OCI-LY1 (cell line): ENCODE results near the gene MCTP1.

Experiments
- H2AFZ ChIP-seq: fragments of 200-600 bp; sonication (generic), shearing (Covaris generic); 2 replicates; pipeline ENCODE4 v1.6.0; 2014; ENCODE audit warnings: antibody characterized with exemption, mild to moderate bottlenecking, low read length
- H3F3A ChIP-seq: fragments of 200-600 bp; sonication (generic), shearing (Covaris generic); 2 replicates; pipeline ENCODE4 v1.6.0; 2014; ENCODE audit warnings: mild to moderate bottlenecking, antibody characterized with exemption, low read length, moderate library complexity; ENCODE audit not compliant: insufficient read depth
- H3K27ac ChIP-seq: fragments of 200-600 bp; sonication (generic); 2 replicates; pipeline ENCODE4 v1.5.1; 2014; ENCODE audit warnings: low read length, mixed run types, mild to moderate bottlenecking, low read depth; ENCODE audit not compliant: poor library complexity, severe bottlenecking
- H3K27me3 ChIP-seq: fragments of 200-600 bp; sonication (generic); 2 replicates; pipeline ENCODE4 v1.6.0; 2014; ENCODE audit warnings: antibody characterized with exemption, mild to moderate bottlenecking, low read length, moderate library complexity; ENCODE audit not compliant: insufficient read depth
- H3K36me3 ChIP-seq: fragments of 200-600 bp; sonication (generic); 2 replicates; pipeline ENCODE4 v1.6.1; 2014; ENCODE audit warnings: mild to moderate bottlenecking, antibody characterized with exemption, low read length, moderate library complexity, mixed read lengths; ENCODE audit not compliant: insufficient read depth
- H3K4me1 ChIP-seq: fragments of 200-600 bp; sonication (generic); 2 replicates; pipeline ENCODE4 v1.5.1; 2014; ENCODE audit warnings: mild to moderate bottlenecking, low read length, moderate library complexity; ENCODE audit not compliant: insufficient read depth, severe bottlenecking
- H3K4me2 ChIP-seq: fragments of 200-600 bp; sonication (generic), shearing (Covaris generic); 2 replicates; pipeline ENCODE4 v1.6.1; 2014; ENCODE audit warnings: low read length
- H3K4me3 ChIP-seq: fragments of 200-600 bp; sonication (generic); 2 replicates; pipeline ENCODE4 v1.5.1; 2014; ENCODE audit warnings: low read length, low read depth, mild to moderate bottlenecking, mixed read lengths; ENCODE audit not compliant: poor library complexity, severe bottlenecking
- H3K79me2 ChIP-seq: fragments of 200-600 bp; shearing (Covaris generic); 2 replicates; pipeline ENCODE4 v1.6.1; 2016; ENCODE audit warnings: mixed run types, low read length, mixed read lengths; ENCODE audit not compliant: insufficient read depth
- H3K9ac ChIP-seq: fragments of 200-600 bp; sonication (generic), shearing (Covaris generic); 2 replicates; pipeline ENCODE4 v1.6.1; 2014; ENCODE audit warnings: mild to moderate bottlenecking, low read length, mixed read lengths
- H3K9me2 ChIP-seq: fragments of 200-600 bp; sonication (generic), shearing (Covaris generic); 2 replicates; pipeline ENCODE4 v1.6.1; 2014; ENCODE audit warnings: low read depth, mild to moderate bottlenecking, low read length, mixed read lengths
- H3K9me3 ChIP-seq: fragments of 200-600 bp; shearing (Covaris generic); 2 replicates; pipeline ENCODE4 v1.6.1; 2014; ENCODE audit warnings: low read length, mixed read lengths
- H4K20me1 ChIP-seq: fragments of 200-600 bp; sonication (generic), shearing (Covaris generic); 2 replicates; pipeline ENCODE4 v1.6.0; 2016; ENCODE audit warnings: mild to moderate bottlenecking, low read length; ENCODE audit not compliant: insufficient read depth
- EZH2 ChIP-seq: fragments of 200-600 bp; sonication (generic), shearing (Covaris generic); IDR thresholded peaks from 2 replicates; pipeline ENCODE4 v1.8.0; 2017; ENCODE audit warnings: borderline replicate concordance, mixed run types, mild to moderate bottlenecking, antibody characterized with exemption, low read length, moderate library complexity, mixed read lengths
- TF ChIP-seq, protein P1 (sequence below): fragments of 200-600 bp; sonication (generic), shearing (Covaris generic); IDR thresholded peaks from 2 replicates; pipeline ENCODE4 v1.5.1; 2017; ENCODE audit warnings: mild to moderate bottlenecking, antibody characterized with exemption, low read length, moderate library complexity, mixed read lengths

Gene MCTP1

DNA sequence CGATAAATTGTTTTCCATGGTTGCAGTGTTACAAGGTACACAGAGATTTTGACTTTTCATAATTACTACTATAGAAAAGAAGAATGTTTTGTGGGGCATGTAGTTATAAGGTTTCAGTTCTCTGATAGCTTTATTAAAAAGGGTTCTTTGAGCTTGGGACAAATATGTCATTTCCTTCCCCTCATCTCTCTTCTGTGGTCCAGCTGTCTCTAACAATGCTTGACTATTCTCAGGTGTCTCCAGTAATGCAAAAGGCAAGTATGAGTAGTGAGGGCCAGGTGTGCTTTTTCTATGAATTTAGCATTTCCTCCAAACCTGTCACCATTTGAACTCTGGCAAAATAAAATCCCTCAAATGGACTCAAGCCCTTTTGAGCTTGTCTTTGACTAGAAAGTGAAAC is 582.2 kb downstream of the MCTP1 start:
- no peaks in the 10 kb centered on the region for H3K27me3 ChIP-seq
- no peak overlapping the region for H3K4me2 ChIP-seq
- no peak overlapping the region for H3K9ac ChIP-seq
- H3K9me3 ChIP-seq, result no peaks in the 10 kb centered on the region
- no peak overlapping the region for H3K4me3 ChIP-seq
- H3K27ac ChIP-seq, result peak overlapping the region; percentile 32
- TF ChIP-seq EZH2, result no peak
- no peak overlapping the region for H2AFZ ChIP-seq
- H3K4me1 ChIP-seq, result peaks cover 24% of the 10 kb centered on the region
- no peaks in the 10 kb centered on the region for H3K9me2 ChIP-seq
- H3K36me3 ChIP-seq, result 0 out of 2 replicates have a peak, but pooled peaks cover 1% of the 10 kb centered on the region
- no peaks in the 10 kb centered on the region for H3K79me2 ChIP-seq
- H3F3A ChIP-seq, result no peaks in the 10 kb centered on the region
- no peaks in the 10 kb centered on the region for H4K20me1 ChIP-seq

DNA sequence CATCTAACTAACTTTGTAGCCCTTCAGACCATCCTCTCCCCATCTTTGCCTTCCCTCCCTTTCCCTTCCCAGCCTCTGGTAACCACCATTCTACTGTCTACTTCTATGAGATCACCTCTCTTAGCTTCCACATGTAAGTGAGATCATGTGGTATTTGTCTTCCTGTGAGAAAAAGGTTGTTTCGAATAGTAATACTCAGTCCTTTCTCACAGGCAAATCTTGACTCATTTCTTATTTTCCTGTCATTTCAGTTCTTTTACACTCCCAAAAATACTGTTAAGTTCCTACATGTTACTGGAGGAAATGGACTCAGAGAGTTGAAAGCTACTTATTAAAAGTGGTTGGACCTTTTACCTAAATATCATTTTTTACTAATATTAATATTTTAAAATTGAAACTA is 584.3 kb downstream of the MCTP1 start:
- no peak overlapping the region for H3K4me2 ChIP-seq
- no peaks in the 10 kb centered on the region for H4K20me1 ChIP-seq
- H2AFZ ChIP-seq, result no peak overlapping the region
- no peaks in the 10 kb centered on the region for H3K9me3 ChIP-seq
- no peaks in the 10 kb centered on the region for H3F3A ChIP-seq
- peaks cover 10% of the 10 kb centered on the region for H3K4me1 ChIP-seq
- no peak overlapping the region for H3K27ac ChIP-seq
- no peaks in the 10 kb centered on the region for H3K27me3 ChIP-seq
- TF ChIP-seq, protein P1, sequence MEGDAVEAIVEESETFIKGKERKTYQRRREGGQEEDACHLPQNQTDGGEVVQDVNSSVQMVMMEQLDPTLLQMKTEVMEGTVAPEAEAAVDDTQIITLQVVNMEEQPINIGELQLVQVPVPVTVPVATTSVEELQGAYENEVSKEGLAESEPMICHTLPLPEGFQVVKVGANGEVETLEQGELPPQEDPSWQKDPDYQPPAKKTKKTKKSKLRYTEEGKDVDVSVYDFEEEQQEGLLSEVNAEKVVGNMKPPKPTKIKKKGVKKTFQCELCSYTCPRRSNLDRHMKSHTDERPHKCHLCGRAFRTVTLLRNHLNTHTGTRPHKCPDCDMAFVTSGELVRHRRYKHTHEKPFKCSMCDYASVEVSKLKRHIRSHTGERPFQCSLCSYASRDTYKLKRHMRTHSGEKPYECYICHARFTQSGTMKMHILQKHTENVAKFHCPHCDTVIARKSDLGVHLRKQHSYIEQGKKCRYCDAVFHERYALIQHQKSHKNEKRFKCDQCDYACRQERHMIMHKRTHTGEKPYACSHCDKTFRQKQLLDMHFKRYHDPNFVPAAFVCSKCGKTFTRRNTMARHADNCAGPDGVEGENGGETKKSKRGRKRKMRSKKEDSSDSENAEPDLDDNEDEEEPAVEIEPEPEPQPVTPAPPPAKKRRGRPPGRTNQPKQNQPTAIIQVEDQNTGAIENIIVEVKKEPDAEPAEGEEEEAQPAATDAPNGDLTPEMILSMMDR, result no peak
- TF ChIP-seq EZH2, result no peak
- H3K9me2 ChIP-seq, result no peaks in the 10 kb centered on the region
- no peak overlapping the region for H3K4me3 ChIP-seq
- no peak overlapping the region for H3K9ac ChIP-seq
- no peaks in the 10 kb centered on the region for H3K79me2 ChIP-seq
- H3K36me3 ChIP-seq, result peaks cover 13% of the 10 kb centered on the region; the same call in 1 of the 2 replicates

DNA sequence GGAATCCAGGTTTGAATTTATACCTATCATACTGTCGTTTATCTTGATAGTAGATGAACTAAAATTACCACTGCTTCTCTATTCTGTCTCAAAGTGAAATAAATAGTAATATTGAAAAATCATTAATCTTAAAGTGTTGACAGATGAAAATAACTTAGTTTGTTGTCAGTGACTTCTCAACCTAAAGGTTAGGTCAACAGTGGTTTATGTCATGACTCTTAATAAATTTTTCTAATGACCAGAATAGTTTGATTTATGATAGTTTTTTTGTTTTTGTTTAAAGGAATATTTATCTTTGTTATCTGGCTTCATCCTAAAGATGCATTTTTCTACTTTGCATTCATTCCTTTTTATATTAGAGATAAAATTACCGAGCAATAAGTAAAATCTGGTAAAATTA is 585.3 kb downstream of the MCTP1 start:
- Histone ChIP-seq H4K20me1 (no peaks in the 10 kb centered on the region), H3K9me2 (no peaks in the 10 kb centered on the region), H3K36me3 (peaks cover 20% of the 10 kb centered on the region; the same call in 1 of the 2 replicates), H3F3A (no peaks in the 10 kb centered on the region), H3K27me3 (no peaks in the 10 kb centered on the region), H3K9me3 (no peaks in the 10 kb centered on the region), H3K79me2 (no peaks in the 10 kb centered on the region), H3K9ac (no peak overlapping the region), H2AFZ (no peak overlapping the region), H3K4me1 (peaks cover 10% of the 10 kb centered on the region), H3K4me2 (no peak overlapping the region), H3K27ac (no peak overlapping the region), H3K4me3 (no peak overlapping the region)
- TF ChIP-seq, protein P1, result no peak

DNA sequence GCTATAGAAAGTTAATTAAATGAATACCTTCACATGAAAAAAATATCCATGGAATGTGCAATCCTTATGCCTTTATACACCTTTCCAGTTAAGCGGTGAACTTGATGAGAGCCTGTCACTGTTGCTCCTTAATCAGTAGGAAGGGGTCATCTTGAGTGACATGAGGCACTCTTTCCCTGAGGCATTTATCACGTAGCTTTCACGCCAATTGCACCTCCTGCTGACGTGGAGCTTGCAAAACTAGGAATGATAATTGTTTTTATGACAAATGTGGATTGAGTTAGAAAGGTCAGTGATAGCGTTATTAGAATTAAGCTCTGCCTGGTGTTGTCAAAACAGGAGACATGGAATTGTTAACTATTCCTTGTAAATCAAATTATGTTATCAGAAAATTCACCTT is 586.7 kb downstream of the MCTP1 start:
- no peak overlapping the region for H3K27ac ChIP-seq
- no peaks in the 10 kb centered on the region for H3K9me3 ChIP-seq
- TF ChIP-seq, protein P1, result no peak
- TF ChIP-seq EZH2, result no peak
- H2AFZ ChIP-seq, result no peak overlapping the region
- no peaks in the 10 kb centered on the region for H3K27me3 ChIP-seq
- no peaks in the 10 kb centered on the region for H3F3A ChIP-seq
- H3K36me3 ChIP-seq, result peaks cover 20% of the 10 kb centered on the region; the same call in 1 of the 2 replicates
- H3K4me1 ChIP-seq, result peaks cover 10% of the 10 kb centered on the region
- no peaks in the 10 kb centered on the region for H3K79me2 ChIP-seq
- no peak overlapping the region for H3K9ac ChIP-seq
- H3K9me2 ChIP-seq, result no peaks in the 10 kb centered on the region
- no peak overlapping the region for H3K4me2 ChIP-seq
- no peak overlapping the region for H3K4me3 ChIP-seq
- H4K20me1 ChIP-seq, result no peaks in the 10 kb centered on the region
